Endodermal cell (in vitro differentiated cells): ENCODE results near the gene GRIN2A. TPM values are rescaled to one million over a fixed set of nuclear protein-coding genes. Genes with fewer than 3 reads are reported as not detected.

Source experiments
- DNase-seq: peaks from one replicate; pipeline ENCODE4 v3.0.0-alpha.2; 2017
- H3K27ac ChIP-seq: 2 replicates; pipeline ENCODE4 v1.5.1; 2013; ENCODE audit warnings: mild to moderate bottlenecking, low read depth, low read length, moderate library complexity
- H3K27me3 ChIP-seq: 2 replicates; pipeline ENCODE4 v1.6.1; 2013; ENCODE audit warnings: mild to moderate bottlenecking, low read length, moderate library complexity; ENCODE audit not compliant: insufficient read depth, control insufficient read depth, poor library complexity, severe bottlenecking
- H3K36me3 ChIP-seq: 2 replicates; pipeline ENCODE4 v1.7.0; 2013; ENCODE audit warnings: mild to moderate bottlenecking, low read length, moderate library complexity; ENCODE audit not compliant: control insufficient read depth, insufficient read depth
- H3K4me1 ChIP-seq: one replicate; pipeline ENCODE4 v1.7.0; 2013; ENCODE audit warnings: low read length; ENCODE audit not compliant: control insufficient read depth, insufficient read depth
- H3K4me3 ChIP-seq: 2 replicates; pipeline ENCODE4 v1.5.1; 2013; ENCODE audit warnings: mild to moderate bottlenecking, low read length, moderate library complexity
- H3K9ac ChIP-seq: 2 replicates; pipeline ENCODE4 v1.6.1; 2013; ENCODE audit warnings: mild to moderate bottlenecking, low read length, moderate library complexity; ENCODE audit not compliant: poor library complexity, severe bottlenecking; ENCODE audit errors: extremely low read depth
- H3K9me3 ChIP-seq: 2 replicates; pipeline ENCODE4 v1.6.1; 2013; ENCODE audit warnings: mild to moderate bottlenecking, low read length, moderate library complexity; ENCODE audit not compliant: control insufficient read depth
- H3K27ac Mint-ChIP-seq: 2 replicates; pipeline ENCODE4 v1.8.0; 2020; ENCODE audit warnings: mixed read lengths
- H3K27me3 Mint-ChIP-seq: 2 replicates; pipeline ENCODE4 v1.8.0; 2021; ENCODE audit warnings: mild to moderate bottlenecking, mixed read lengths; ENCODE audit not compliant: insufficient read depth
- H3K36me3 Mint-ChIP-seq: 2 replicates; pipeline ENCODE4 v1.8.0; 2020; ENCODE audit warnings: low read depth, mixed read lengths
- H3K4me1 Mint-ChIP-seq: 2 replicates; pipeline ENCODE4 v1.8.0; 2020; ENCODE audit warnings: mixed read lengths
- H3K4me3 Mint-ChIP-seq: 2 replicates; pipeline ENCODE4 v1.8.0; 2020; ENCODE audit warnings: mild to moderate bottlenecking, moderate library complexity, mixed read lengths
- H3K9me3 Mint-ChIP-seq: 2 replicates; pipeline ENCODE4 v1.8.0; 2020; ENCODE audit warnings: mild to moderate bottlenecking, mixed read lengths
- CTCF ChIP-seq: fragments of 200-600 bp; sonication (generic); conservative IDR thresholded peaks from 2 replicates; pipeline ENCODE4 v1.5.0; 2021; ENCODE audit warnings: antibody characterized with exemption, mild to moderate bottlenecking
- WGBS, 2 experiments: methylation state at CpG; one replicate each; pipeline versions ENCODE4 v1.1.5 to v1.1.7; 2013; ENCODE audit warnings: missing lambda C conversion rate in 2 of 2, mixed read lengths in 1 of 2; ENCODE audit not compliant: insufficient coverage in 1 of 2, insufficient read length in 1 of 2; 5-methylcytosine and 5-hydroxymethylcytosine counted together
- long read RNA-seq, 4 experiments: library from polyadenylated mRNA in 2 of 4; library from RNA in 1 of 4; library from capped mRNA in 1 of 4; stranded (forward) in 3 of 4; unstranded in 1 of 4; transcript quantifications; one replicate each; pipeline ENCODE4 v2.0.0, GENCODE V29; 2020 to 2021; ENCODE audit warnings: inconsistent platforms in 1 of 4
- polyA plus RNA-seq, 2 experiments: library from polyadenylated mRNA; stranded (reverse); fragments of 50-300 nt; gene quantifications; one replicate each; pipeline ENCODE4 v1.2.3, GENCODE V29; 2013
- total RNA-seq, 2 donors: library from RNA; stranded (reverse); fragmentation: NEBNext Ultra II Directional in 1 of 2; extraction: Animal tissue kit (Norgen Biotek cat#: 25700) in 1 of 2; gene quantifications; 2 replicates in 1 of 2; 3 replicates in 1 of 2; pipeline ENCODE4 v1.2.1, GENCODE V29; 2021

Gene GRIN2A
- 1 to 10 TPM; 1.2 TPM for total RNA-seq
- polyA plus RNA-seq (2013, experiment 1 of 2) = 1.4 TPM
- polyA plus RNA-seq (2013, experiment 2 of 2) = 1.4 TPM
- long read RNA-seq, experiment 1 = 0 reads
- long read RNA-seq, experiment 2, partial matches to known transcripts = 0 of 2 reads
- long read RNA-seq, experiment 2, other reads (novel, unspliced or antisense) = 2 of 2 reads
- long read RNA-seq, experiment 3 = 0 reads
- long read RNA-seq, experiment 4 = 0 reads

GRCh38 chr16:10182222-10183053 lies at the start of gene GRIN2A:
TSS of gene GRIN2A (minus strand) at chr16:10182428. CDS start at chr16:10180411, 2,017 bp downstream.
- Mint-ChIP-seq H3K27ac (no peak within 1 kb of the TSS), H3K9me3 (no peaks in the 10 kb centered on the region), H3K27me3 (peaks cover 95% of the 10 kb centered on the region), H3K4me3 (peak within 1 kb of the TSS; percentile 56), H3K4me1 (peaks cover 7% of the 10 kb centered on the region), H3K36me3 (no peaks in the 10 kb centered on the region)
- no peak for TF ChIP-seq CTCF
- Histone ChIP-seq H3K9ac (no peak within 1 kb of the TSS), H3K4me1 (no peaks in the 10 kb centered on the region), H3K27ac (no peak within 1 kb of the TSS), H3K27me3 (peaks cover 92% of the 10 kb centered on the region), H3K36me3 (no peaks in the 10 kb centered on the region), H3K9me3 (no peaks in the 10 kb centered on the region), H3K4me3 (peak within 1 kb of the TSS; percentile 80)
- peak; percentile 84 for DNase-seq
- 0 to 1% methylated on average over 15 to 63 of the region's 64 CpGs for WGBS, 2 experiments

GRCh38 chr16:10231563-10231962 lies 49.3 kb upstream of the GRIN2A start:
- 96 to 100% methylated on average over 2 of the region's 2 CpGs for WGBS, 2 experiments
- peaks cover 13% of the 10 kb centered on the region for H3K9me3 ChIP-seq
- Mint-ChIP-seq H3K4me1 (no peaks in the 10 kb centered on the region), H3K9me3 (peaks cover 21% of the 10 kb centered on the region), H3K27me3 (no peaks in the 10 kb centered on the region), H3K4me3 (no peak overlapping the region), H3K27ac (no peak overlapping the region), H3K36me3 (peaks cover 4% of the 10 kb centered on the region)
- no peaks in the 10 kb centered on the region for H3K36me3 ChIP-seq
- H3K4me3 ChIP-seq = no peak overlapping the region
- H3K27me3 ChIP-seq = no peaks in the 10 kb centered on the region
- H3K9ac ChIP-seq = no peak overlapping the region
- no peak overlapping the region for H3K27ac ChIP-seq
- no peak for DNase-seq
- no peak for TF ChIP-seq CTCF
- H3K4me1 ChIP-seq = no peaks in the 10 kb centered on the region

GRCh38 chr16:10228779-10229178 lies 46.6 kb upstream of the GRIN2A start:
- no peak for DNase-seq
- peaks cover 13% of the 10 kb centered on the region for H3K9me3 ChIP-seq
- Mint-ChIP-seq H3K4me3 (no peak overlapping the region), H3K4me1 (no peaks in the 10 kb centered on the region), H3K36me3 (peaks cover 4% of the 10 kb centered on the region), H3K9me3 (peaks cover 21% of the 10 kb centered on the region), H3K27me3 (no peaks in the 10 kb centered on the region), H3K27ac (no peak overlapping the region)
- H3K4me1 ChIP-seq = no peaks in the 10 kb centered on the region
- H3K9ac ChIP-seq = no peak overlapping the region
- no peak overlapping the region for H3K4me3 ChIP-seq
- no peak overlapping the region for H3K27ac ChIP-seq
- WGBS, 2 experiments = 62 to 67% methylated on average over 2 of the region's 2 CpGs
- no peaks in the 10 kb centered on the region for H3K27me3 ChIP-seq
- H3K36me3 ChIP-seq = no peaks in the 10 kb centered on the region
- TF ChIP-seq CTCF = no peak
